ENCODE measurements around the gene NYNRIN.
"Not testable (repeated sequence)": the region's sequence is repeated elsewhere in the genome, so short reads cannot be mapped to it uniquely, and the experiment has no call there.

Gene NYNRIN

DNA sequence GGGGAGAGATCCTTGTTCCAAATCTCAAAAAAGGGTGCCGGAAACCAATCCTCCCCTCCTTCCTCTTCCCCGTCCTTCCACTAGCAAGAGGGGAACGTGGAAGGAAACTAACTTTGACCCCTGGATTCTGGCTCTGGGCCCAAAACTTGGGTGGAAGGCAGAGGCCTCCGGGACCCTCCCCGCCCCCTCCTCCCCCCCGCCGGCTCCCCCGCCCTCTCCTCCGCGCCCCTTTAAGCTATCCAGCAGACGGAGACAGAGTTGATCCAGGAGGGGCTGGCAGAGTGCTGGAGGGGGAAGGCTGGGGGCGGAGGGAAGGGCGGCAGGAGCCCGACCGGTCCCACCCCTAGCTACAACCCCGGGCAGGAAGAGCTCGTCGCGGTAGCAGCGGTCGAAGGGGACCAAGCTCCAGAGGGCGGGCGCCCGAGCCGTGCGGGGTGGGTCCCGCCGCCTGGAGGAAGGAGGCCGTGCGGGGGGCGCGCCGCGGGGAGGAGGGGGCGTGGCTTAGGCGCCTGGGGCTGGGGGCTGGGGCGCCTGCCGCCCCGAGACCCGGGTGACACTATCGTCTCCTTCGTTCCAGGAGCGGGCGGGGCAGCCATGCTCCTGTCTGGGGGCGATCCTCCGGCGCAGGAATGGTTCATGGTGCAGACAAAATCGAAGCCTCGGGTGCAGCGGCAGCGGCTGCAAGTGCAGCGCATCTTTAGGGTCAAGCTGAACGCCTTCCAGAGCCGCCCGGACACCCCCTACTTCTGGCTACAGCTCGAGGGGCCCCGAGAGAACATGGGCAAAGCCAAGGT, at the start of gene NYNRIN:
Gene NYNRIN, plus strand, starts transcription at position 351 of the 794 bp plus-strand sequence. Its CDS starts 244 bp downstream, at position 595.
- DNase-seq (ENCODE audit: low read depth) = peak; percentile 2

DNA sequence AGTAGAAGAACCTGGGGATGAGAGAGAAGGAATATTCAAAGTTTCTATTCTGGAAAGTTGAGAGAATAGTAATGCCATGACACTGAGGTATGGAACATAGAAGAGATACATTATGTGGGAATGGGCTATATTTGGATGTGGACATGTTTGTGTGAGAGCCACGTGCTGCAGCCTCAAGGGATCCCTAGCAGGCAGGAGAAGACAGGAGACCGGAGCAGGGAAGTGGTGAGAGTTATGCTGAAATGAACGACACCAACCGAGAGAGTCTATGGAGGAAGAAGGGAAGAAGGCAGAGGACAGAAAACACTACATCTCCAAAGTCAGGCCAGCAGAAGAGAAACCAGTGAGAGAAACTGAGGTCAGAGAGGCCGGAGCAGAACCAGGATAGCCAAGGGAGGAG, 49.1 kb upstream of the NYNRIN start:
- no peak for DNase-seq (ENCODE audit: low read depth)

DNA sequence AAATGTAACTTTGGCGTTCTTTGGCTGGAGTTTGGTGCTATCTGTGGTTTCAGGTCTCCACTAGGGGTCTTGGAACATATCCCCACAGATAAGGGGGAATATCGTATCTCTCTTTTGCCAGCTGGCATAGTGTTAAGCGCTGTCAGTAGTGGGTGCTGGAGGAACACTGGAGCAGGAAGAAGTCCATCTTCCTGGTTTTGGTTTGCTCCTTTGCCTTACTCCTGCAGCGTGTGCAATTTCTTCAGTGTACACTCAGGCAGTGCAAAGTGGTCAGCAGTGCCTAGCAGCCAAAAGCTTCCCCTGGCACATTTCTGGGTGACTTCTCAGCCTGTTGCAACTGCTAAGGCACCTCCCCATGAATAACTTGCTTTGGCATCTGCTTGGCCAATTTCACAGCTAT, 47.3 kb upstream of the NYNRIN start:
- DNase-seq (ENCODE audit: low read depth) = no peak

DNA sequence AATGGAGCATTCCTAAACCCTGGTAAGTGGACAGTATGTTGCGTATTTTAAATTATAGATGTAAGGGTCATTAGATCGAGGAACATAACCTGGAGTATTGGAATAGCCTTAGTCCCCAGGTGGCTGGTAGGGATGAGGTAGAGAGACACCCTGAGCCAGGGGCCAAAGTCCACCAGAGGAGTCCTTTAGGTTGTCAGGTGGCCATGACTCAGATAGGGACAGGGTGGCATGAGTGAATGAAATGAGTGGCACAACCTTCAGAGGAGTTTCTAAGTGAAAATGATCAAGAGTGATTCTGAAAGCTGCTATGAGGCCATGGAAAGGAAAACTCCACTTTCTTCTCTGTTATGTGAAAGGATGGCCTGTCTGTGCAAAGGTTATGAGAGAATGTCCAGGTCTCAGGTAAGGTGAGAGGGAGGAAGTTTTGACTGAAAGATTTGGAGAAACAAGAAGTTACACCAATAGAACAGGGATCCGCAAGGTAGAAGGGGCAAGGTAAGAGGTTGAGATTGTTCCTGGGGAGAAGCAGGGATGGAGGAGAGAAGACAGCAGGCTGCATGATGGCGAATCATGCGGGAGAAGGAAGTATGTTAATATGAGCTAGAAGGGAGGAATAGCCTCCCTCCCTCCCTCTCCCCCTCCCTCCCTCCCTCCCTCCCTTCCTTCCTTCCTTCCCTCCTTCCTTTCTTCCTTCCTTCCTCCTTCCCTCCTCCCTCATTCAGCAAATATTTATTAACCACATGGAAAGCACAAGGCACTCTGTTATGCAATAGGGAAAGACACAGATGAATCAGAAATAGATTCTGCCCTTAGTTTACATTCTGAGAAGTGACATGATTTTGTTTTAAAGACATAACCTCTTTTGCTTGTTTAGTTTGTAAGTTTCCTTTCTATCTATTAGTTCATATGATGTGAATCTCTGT, 45.0 kb upstream of the NYNRIN start:
- no peak for DNase-seq (ENCODE audit: low read depth)

DNA sequence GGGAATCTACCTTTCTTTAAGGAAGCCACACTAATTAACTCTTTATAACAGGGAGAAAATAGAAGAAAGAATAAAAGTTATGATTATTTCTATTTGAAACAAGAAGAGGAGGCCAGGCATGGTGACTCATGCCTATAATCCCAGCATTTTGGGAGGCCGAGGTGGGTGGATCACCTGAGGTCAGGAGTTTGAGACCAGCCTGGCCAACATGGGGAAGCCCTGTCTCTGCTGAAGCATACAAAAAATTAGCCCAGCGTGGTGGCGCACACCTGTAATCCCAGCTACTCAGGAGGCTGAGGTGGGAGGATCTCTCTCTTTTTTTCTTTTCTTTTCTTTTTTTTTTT, 44.3 kb upstream of the NYNRIN start:
- DNase-seq (ENCODE audit: low read depth) = not testable (repeated sequence)

DNA sequence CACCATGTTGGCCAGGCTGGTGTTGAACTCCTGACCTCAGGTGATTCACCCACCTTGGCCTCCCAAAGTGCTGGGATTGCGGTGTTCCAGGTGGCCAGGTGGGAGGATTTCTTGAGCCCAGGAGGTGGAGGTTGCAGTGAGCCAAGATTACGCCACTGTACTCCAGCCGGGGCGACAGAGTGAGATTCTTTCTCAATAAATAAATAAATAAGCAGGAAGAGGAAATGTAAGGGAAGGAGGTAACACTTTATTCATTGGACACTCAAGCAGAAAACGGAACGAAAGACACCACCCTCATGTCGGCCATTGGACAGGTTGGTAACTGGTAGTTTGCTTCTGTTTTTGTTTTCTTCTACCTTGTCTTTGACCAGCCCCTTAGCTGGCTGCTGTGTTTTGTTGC, 43.8 kb upstream of the NYNRIN start:
- DNase-seq (ENCODE audit: low read depth) = no peak

DNA sequence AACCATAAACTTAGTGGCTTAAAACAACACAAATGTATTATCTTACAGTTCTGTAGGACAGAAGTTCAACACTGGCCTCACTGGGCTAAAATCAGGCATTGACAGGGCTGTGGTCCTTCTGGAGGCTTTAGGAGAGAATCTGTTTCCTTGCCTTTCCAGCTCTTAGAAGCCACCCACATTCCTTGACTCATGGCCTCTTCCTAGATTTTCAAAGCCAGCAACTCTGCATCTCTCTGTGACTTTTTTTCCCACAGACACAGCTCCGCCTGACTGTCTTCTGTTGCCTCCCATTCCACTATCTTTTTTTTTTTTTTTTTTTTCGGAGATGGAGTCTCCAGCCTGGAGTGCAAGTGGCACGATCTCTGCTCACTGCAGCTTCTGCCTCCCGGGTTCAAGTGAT, 42.6 kb upstream of the NYNRIN start:
- no peak for DNase-seq (ENCODE audit: low read depth)

DNA sequence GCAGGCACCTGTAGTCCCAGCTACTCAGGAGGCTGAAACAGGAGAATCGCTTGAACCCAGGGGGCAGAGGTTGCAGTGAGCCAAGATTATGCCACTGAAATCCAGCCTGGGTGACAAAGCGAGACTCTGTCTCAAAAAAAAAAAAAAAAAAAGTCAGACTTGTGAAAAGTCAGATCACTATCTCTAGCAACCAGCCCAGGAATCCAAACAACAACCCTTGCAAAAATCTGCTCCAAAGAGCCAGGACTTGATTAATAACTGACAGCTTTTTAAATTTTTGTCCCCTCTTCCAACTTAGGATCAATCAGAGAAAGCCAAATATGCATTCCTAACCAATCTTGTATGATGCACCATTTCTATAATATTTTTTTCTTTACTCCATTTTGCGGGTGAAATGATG, 38.5 kb upstream of the NYNRIN start:
- no peak for DNase-seq (ENCODE audit: low read depth)

DNA sequence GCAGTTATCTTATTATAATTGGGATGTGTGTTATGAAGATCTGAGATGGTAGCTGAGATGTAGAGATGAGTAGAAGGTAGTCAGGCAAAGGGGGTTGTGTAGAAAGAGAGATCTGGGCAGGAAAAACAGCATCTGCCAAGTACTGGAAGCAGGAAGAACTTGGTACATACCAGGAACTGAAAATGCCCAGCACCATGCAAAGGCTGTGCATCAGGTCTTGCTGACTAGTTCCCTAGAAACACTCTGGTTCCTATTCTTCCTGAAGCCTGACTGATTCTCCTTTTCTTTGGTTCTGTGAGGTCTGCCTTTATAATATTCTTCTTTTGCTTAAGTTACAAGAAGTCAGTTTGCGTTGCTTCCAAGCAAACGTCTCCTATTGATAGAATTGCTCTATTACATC, 37.5 kb upstream of the NYNRIN start:
- no peak for DNase-seq (ENCODE audit: low read depth)

DNA sequence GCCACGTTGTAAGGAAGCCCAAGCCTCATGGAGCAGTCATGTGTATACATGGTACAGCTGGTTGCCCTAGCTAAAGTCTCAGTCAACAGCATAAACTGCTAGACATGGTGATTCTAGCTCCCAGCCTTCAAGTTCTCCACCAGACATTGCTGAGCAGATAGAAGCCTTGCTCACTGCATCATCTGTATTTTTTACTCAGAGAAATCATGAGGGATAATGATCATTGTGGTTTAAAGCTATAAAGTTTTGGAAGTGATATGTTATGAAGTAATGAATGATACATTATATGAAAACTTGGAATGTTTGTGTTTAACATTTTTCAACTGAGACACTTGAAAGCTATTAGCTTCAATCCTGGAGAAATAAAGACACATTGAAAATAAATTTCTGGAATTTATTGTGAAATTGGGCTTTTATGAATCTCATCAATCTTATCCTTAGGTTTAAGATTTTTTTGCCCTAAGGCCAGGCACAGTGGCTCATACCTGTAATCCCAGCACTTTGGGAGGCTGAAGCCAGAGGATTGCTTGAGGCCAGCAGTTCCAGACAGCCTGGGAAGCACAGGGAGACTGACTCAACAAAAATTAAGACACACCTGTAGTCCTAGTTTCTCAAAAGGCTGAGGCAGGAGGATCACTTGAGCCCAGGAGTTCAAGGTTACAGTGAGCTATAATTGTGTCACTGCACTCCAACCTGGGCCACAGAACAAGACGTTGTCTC, 36.4 kb upstream of the NYNRIN start:
- no peak for DNase-seq (ENCODE audit: low read depth)

DNA sequence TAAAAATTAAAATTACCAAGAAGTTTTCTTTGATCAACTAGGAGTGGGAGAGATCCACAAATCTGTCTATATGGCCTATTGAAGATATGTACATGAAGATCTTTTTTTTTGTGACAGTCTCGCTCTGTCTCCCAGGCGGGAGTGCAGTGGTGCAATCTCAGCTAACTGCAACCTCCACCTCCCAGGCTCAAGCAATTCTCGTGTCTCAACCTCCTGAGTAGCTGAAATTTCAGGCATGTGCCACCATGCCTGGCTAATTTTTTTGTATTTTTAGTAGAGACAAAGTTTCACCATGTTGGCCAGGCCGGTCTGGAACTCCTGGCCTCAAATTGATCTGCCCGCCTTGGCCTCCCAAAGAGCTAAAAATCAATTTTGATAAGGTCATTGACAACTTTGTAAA, 35.4 kb upstream of the NYNRIN start:
- DNase-seq (ENCODE audit: low read depth) = no peak

DNA sequence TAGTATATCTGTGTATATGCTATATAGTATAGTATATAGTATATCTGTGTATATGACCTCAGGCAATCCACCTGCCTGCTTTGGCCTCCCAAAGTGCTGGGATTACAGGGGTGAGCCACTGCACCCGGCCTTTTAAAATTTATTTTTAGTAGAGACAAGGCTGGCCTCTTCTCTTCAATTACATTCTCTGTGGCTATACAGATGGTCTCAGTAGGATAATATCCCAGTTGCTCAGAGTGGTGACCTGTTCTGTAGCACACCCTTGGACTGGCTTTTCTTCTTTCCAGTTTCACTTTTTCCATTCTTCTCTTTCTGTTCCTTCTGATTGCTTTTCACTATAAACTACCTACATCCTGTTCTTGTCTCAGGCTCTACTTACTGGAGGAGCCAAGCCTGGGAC, 34.0 kb upstream of the NYNRIN start:
- DNase-seq (ENCODE audit: low read depth) = no peak

DNA sequence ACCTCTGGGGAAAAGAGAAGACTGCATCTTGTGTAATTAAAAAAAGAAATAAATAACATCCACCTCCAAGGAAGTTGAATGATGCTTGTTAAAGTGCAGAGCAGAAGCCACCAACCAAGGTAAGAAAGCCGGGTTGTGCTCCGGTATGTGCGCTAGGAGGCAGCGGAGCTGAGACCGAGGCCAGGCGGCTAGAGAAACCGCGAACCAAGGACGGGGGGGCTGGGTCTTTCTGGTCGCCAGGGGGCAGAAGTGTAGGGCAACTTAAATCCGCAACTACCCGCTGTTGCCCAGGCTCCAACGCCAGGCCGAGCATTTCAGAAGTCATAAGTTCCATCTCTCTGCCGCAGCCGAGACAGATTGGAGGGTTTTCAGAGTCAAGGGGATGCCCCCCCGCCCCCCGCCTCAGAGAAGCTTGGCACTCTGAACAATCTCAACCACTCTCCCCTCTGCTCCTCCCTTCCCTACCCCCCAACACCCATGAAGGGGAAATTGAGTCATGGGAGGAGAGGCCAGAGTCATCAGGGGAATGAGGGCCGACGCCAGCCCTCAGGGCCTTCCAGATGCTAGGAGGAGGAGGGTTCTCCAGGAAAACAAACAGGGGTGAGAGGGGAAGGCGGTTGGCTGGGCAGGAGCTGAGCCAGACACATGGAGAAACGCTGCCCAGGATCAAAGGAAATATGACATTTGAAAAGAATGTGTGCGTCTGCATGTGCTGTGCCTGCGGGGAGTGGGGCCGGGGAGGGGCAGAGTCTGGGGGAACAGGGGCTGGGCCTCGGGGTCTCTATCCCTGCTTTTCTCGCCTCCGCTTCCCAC, 33.0 kb upstream of the NYNRIN start:
- peak; percentile 44 for DNase-seq (ENCODE audit: low read depth)

DNA sequence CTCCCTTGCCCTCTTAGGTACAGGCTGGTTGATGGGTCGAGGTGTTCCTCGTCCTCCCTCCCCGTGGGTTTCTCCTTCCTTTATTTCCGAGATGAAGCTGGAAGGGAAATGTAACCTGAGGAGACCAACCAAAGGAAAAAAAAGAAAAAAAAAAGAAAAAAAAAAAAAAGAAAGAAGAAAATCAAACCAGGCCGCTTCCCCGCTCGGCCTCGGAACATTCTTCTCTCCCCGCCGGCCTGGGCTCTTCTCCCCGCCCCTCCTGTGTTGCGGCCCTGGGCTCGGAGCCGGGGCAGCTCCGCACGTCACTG, 32.4 kb upstream of the NYNRIN start:
- DNase-seq (ENCODE audit: low read depth) = no peak

DNA sequence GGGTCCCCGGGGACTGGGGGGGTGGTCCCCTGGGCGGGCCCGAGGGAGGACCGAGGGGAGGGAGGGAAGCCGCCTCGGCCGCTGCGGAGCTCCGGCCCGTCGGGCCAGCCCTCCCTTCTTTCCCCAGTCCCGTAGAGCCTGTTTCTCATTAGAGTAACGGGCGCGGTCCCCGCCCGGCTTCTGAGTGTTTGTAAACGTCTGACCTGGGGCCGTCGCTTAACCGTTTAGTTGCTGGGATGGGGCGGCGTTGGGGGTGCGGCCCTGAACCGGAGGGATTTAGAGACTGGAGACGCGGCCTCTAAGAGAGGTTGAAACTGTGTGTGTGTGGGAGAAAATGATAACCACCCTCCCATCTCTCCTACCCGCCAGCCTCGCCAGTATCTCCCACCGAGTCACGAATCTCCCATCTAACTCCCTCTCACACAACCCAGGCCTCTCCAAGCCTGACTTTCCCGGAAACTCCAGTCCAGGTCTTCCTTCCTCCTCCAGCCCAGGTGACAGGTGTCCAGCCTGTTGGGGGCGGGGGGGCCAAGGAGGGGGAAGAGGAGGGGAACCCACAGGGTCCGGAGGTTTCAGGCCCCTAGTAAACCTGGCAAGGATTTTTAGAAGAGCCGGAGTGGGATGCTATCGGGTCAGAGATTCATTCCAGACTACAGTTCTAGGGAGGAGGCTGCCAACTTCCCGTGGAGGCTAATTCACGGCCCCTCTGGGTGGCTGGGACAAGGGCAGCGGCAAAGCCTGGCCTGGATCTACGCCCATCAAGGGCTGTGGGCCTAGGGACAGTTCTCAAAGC, 31.9 kb upstream of the NYNRIN start:
- no peak for DNase-seq (ENCODE audit: low read depth)

DNA sequence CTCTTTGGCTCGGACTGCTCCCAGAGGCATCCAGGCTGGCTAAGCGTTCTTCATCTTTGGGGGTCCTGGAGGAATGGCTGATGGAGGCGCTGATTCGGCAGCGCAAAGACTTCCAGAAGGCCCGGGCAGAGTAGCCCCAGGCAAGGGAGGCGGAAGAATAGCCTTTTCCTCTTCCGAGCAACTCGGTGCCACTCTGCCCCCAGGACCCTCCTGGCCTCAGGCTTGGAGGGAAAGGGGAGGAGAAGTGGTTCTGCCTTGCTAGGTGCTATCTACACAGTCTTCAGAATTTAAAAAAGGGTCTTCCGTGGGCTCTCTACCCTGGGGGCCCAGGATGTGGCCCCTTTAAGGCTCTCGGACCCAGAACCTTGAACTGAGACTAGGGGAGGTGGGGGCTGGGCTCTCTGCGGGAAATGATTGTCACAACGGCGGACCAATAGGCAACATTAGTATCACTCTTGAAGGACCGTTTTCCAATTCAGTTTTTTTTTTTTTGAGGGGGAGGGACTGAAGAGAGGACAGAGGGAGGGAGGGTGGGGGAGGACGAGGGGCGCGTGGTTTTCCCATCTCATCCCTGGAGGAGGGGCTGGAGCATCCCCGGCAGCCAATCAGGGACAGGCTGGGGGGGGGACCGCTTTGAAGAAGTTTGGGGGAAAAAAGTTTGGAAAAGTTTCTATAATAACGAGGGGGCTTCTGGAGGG, 31.1 kb upstream of the NYNRIN start, which contains the start of gene NFATC4:
Gene NFATC4, plus strand, starts transcription at position 671 of the 698 bp plus-strand sequence. CDS start 157 bp downstream, outside the sequence.
- DNase-seq (ENCODE audit: low read depth) = no peak

DNA sequence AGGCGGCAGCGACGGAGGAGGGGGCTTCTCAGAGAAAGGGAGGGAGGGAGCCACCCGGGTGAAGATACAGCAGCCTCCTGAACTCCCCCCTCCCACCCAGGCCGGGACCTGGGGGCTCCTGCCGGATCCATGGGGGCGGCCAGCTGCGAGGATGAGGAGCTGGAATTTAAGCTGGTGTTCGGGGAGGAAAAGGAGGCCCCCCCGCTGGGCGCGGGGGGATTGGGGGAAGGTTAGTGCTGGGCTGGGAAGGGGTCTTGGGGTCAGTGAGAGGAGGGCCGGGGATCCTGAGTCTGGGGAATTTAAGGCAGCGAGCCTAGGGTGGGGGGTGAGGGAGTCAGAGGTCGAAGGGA, 30.6 kb upstream of the NYNRIN start:
- DNase-seq (ENCODE audit: low read depth) = no peak

DNA sequence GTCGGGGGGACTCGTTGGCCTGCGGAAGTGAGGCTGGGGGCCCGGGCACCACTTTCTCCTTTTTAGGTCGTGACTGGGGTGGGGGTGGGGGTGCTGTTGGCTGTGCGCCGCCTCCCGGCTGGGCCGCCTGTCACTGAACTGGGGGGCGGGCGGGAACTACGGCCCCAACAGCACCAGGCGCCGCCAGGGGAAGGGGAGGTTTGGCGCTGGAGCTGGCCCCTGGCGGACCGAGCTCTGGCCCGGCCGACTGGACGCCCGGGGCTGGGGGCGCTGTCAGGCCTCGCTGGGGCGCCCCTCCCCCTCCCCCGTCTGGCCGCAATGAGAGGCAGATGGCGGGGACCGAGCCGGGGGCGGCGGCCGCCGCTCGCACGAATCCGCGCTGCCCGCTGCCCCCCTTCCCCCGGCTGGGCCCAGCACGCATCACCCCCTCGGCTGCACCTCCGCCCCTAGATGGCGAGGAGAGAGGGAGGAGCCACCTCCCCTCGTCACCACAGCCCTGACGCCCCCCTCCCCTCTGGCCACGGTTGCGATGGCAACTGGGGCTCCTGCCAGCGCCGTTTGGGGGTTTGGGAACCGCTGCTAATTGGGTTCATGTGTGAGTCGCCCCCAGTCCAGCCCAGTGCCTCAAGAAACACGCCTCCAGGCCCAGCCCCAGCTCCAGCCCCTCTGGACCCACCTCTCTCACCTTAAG, 30.1 kb upstream of the NYNRIN start:
- no peak for DNase-seq (ENCODE audit: low read depth)

DNA sequence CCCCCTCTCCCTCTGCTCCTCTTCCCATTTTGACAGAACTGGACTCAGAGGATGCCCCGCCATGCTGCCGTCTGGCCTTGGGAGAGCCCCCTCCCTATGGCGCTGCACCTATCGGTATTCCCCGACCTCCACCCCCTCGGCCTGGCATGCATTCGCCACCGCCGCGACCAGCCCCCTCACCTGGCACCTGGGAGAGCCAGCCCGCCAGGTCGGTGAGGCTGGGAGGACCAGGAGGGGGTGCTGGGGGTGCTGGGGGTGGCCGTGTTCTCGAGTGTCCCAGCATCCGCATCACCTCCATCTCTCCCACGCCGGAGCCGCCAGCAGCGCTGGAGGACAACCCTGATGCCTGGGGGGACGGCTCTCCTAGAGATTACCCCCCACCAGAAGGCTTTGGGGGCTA, 29.3 kb upstream of the NYNRIN start:
- no peak for DNase-seq (ENCODE audit: low read depth)

Measured in activated T-cell treated with anti-CD3 and anti-CD28 coated beads for 24 hours (primary cell).